Prostate gland (tissue), 2 donors: ENCODE measurements around the gene TRIO.

Experiments used
- POLR2A ChIP-seq: fragments of 450-650 bp; IDR thresholded peaks from one replicate; pipeline ENCODE4 v1.6.1; 2016; ENCODE audit warnings: antibody characterized with exemption, mild to moderate bottlenecking
- POLR2AphosphoS5 ChIP-seq: sonication (generic); formaldehyde crosslinking; IDR thresholded peaks from one replicate; pipeline ENCODE4 v1.6.1; 2017; ENCODE audit warnings: antibody characterized with exemption
- TF ChIP-seq, protein P1 (sequence below), 4 experiments: fragments of 200-600 bp in 2 of 4; fragments of 450-650 bp in 2 of 4; sonication (generic) in 2 of 4; IDR thresholded peaks; 1 replicate in 3 of 4; 2 replicates in 1 of 4; pipeline ENCODE4 v1.5.1; 2016 to 2019; ENCODE audit warnings: antibody characterized with exemption in 4 of 4, mild to moderate bottlenecking in 2 of 4, moderate library complexity in 2 of 4

DNA sequence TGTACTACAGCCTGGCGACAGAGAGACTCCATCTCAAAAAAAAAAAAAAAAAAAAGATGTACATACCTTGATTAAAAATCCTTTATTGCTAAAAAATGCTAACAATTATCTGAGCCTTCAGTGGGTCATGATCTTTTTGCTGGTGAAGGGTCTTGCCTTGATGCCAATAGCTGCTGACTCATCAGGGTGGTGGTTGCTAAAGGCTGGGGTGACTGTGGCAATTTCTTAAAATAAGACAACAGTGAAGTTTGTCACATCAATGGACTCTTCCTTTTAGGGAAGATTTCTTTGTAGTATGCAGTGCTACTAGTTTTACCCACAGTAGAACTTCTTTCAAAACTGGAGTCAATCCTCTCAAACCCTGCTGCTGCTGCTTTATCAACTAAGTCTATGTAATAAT, 404.5 kb downstream of the TRIO start:
- TF ChIP-seq POLR2AphosphoS5 (no peak), POLR2A (no peak)
- TF ChIP-seq, protein P1, sequence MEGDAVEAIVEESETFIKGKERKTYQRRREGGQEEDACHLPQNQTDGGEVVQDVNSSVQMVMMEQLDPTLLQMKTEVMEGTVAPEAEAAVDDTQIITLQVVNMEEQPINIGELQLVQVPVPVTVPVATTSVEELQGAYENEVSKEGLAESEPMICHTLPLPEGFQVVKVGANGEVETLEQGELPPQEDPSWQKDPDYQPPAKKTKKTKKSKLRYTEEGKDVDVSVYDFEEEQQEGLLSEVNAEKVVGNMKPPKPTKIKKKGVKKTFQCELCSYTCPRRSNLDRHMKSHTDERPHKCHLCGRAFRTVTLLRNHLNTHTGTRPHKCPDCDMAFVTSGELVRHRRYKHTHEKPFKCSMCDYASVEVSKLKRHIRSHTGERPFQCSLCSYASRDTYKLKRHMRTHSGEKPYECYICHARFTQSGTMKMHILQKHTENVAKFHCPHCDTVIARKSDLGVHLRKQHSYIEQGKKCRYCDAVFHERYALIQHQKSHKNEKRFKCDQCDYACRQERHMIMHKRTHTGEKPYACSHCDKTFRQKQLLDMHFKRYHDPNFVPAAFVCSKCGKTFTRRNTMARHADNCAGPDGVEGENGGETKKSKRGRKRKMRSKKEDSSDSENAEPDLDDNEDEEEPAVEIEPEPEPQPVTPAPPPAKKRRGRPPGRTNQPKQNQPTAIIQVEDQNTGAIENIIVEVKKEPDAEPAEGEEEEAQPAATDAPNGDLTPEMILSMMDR (IDR thresholded peaks at IDR 0.05) = no peak
